NB4 (cell line): ENCODE measurements around the gene WARS2.

Source experiments
- POLR2A ChIP-seq: IDR thresholded peaks from 2 replicates; pipeline ENCODE4 v1.6.1; 2011; ENCODE audit warnings: mild to moderate bottlenecking; ENCODE audit not compliant: insufficient read length; ENCODE audit errors: extremely low read depth
- TF ChIP-seq, protein P1 (sequence below): IDR thresholded peaks from one replicate; pipeline ENCODE4 v1.5.1; 2012; ENCODE audit warnings: low read depth, low read length

DNA sequence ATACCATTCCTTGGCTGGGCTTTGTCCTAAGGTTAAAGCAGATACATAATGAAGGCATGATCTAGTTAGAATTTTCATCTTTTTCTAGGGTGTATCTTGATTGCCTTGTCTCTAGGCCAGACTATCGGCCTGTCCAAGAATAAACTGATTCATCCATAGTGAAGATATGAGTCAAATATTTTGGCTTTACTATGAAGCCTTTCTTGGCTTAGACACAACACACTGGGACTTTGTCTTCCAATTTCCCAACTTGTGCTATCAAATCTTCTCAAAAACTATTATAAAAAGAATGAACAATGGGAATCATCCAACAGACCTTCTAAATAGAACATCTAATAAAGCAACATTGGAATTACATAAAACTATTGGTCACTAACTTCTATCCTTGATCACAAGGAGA, 64.8 kb downstream of the WARS2 start:
- TF ChIP-seq, protein P1, sequence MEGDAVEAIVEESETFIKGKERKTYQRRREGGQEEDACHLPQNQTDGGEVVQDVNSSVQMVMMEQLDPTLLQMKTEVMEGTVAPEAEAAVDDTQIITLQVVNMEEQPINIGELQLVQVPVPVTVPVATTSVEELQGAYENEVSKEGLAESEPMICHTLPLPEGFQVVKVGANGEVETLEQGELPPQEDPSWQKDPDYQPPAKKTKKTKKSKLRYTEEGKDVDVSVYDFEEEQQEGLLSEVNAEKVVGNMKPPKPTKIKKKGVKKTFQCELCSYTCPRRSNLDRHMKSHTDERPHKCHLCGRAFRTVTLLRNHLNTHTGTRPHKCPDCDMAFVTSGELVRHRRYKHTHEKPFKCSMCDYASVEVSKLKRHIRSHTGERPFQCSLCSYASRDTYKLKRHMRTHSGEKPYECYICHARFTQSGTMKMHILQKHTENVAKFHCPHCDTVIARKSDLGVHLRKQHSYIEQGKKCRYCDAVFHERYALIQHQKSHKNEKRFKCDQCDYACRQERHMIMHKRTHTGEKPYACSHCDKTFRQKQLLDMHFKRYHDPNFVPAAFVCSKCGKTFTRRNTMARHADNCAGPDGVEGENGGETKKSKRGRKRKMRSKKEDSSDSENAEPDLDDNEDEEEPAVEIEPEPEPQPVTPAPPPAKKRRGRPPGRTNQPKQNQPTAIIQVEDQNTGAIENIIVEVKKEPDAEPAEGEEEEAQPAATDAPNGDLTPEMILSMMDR: no peak
- TF ChIP-seq POLR2A: no peak
